HepG2 (cell line): ENCODE results near the gene MED23. TPM values are rescaled to one million over a fixed set of nuclear protein-coding genes. Genes with fewer than 3 reads are reported as not detected.

Source experiments
- HNRNPL ChIP-seq: fragments of 200-400 bp; formaldehyde crosslinking; IDR thresholded peaks from 2 replicates; pipeline ENCODE4 v1.6.1; 2017; ENCODE audit warnings: mild to moderate bottlenecking, low read depth, low read length
- NCOA2 ChIP-seq: sonication (generic); formaldehyde crosslinking; IDR thresholded peaks from 2 replicates; pipeline ENCODE4 v1.8.0; 2022; ENCODE audit warnings: inconsistent platforms
- SETDB1 ChIP-seq: sonication (generic); formaldehyde crosslinking; IDR thresholded peaks from 2 replicates; pipeline ENCODE4 v1.5.1; 2020; ENCODE audit warnings: missing genetic modification reagents, mild to moderate bottlenecking, borderline replicate concordance
- SIX1 ChIP-seq: sonication (generic); formaldehyde crosslinking; IDR thresholded peaks from 2 replicates; pipeline ENCODE4 v1.4.0; 2020; ENCODE audit warnings: missing genetic modification reagents, borderline replicate concordance
- ZNF143 ChIP-seq: sonication (generic); formaldehyde crosslinking; IDR thresholded peaks from 2 replicates; pipeline ENCODE4 v1.4.0; 2020; ENCODE audit warnings: missing genetic modification reagents
- ZNF367 ChIP-seq: sonication (generic); formaldehyde crosslinking; IDR thresholded peaks from 2 replicates; pipeline ENCODE4 v1.4.0; 2020; ENCODE audit warnings: missing genetic modification reagents, borderline replicate concordance
- ZNF792 ChIP-seq: IDR thresholded peaks from 2 replicates; pipeline ENCODE4 v1.6.1; 2016
- polyA plus RNA-seq, 8 experiments: library from polyadenylated mRNA; depleted of rRNA in 3 of 8; stranded (reverse) in 7 of 8; unstranded in 1 of 8; fragments of >200 nt; fragmentation: Illumina TruSeq in 4 of 8; extraction: Trizol in 4 of 8; gene quantifications; 2 replicates each; pipeline versions ENCODE4 v1.2.1 to v1.2.3, GENCODE V29; 2011 to 2016; ENCODE audit warnings: low read depth in 4 of 8, missing spikeins in 1 of 8, mixed read lengths in 1 of 8; ENCODE audit not compliant: insufficient read depth in 1 of 8
- total RNA-seq, 5 experiments: library from RNA; depleted of rRNA; stranded (reverse); fragments of >200 nt; fragmentation: Illumina TruSeq; extraction: Trizol; gene quantifications; 2 replicates each; pipeline ENCODE4 v1.2.3, GENCODE V29; 2016; ENCODE audit warnings: low read depth in 1 of 5
- TF ChIP-seq, protein P1 (sequence below), 2 experiments: sonication (generic) in 1 of 2; formaldehyde crosslinking in 1 of 2; IDR thresholded peaks; 2 replicates each; pipeline versions ENCODE4 v1.4.0 to v1.6.1; 2016 to 2020; ENCODE audit warnings: borderline replicate concordance in 1 of 2, low read depth in 1 of 2, mild to moderate bottlenecking in 1 of 2, missing genetic modification reagents in 1 of 2
- TF ChIP-seq, protein P2 (sequence below): sonication (generic); formaldehyde crosslinking; IDR thresholded peaks from 2 replicates; pipeline ENCODE4 v1.4.0; 2020; ENCODE audit warnings: missing genetic modification reagents
- TF ChIP-seq, protein P3 (sequence below): sonication (generic); formaldehyde crosslinking; IDR thresholded peaks from 2 replicates; pipeline ENCODE4 v1.9.0; 2021; ENCODE audit warnings: missing genetic modification reagents, mild to moderate bottlenecking, borderline replicate concordance
- TF ChIP-seq, protein P4 (sequence below), 2 experiments: fragments of 450-650 bp in 1 of 2; sonication (generic) in 1 of 2; formaldehyde crosslinking in 1 of 2; IDR thresholded peaks; 2 replicates each; pipeline versions ENCODE4 v1.6.1 to v1.8.0; 2016 to 2022; ENCODE audit warnings: antibody characterized with exemption in 1 of 2, mild to moderate bottlenecking in 1 of 2, missing genetic modification reagents in 1 of 2
- TF ChIP-seq, protein P5 (sequence below): sonication (generic); formaldehyde crosslinking; conservative IDR thresholded peaks from 2 replicates; pipeline ENCODE4 v1.8.0; 2022; ENCODE audit warnings: low read depth, missing genetic modification reagents

The MED23 gene
- total and polyA plus RNA-seq, 2 of the 13 experiments (the other 11 are each of a cell fraction or from before 2014, with no cell fraction given) = 34.9 to 50.5 TPM

DNA sequence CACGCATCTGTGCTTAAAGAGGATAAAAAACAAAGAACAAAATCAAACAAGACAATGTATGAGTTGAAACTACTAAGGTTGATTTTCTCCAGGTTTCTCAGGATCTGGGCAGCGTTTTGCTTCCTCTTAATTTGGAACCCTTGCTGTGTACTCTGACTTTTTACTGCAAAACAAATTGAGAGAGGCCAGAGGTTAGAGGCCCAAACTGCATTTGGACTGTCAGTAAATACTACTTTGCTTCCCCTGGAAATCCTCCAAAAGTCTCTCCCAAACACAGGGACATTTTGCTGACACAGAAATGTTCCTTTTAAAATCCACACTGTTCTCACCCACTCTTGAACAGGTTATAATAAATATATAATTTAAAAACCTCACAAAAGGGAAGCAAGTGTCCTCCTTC lies 53.9 kb downstream of the MED23 start (continued):
- TF ChIP-seq, protein P1, sequence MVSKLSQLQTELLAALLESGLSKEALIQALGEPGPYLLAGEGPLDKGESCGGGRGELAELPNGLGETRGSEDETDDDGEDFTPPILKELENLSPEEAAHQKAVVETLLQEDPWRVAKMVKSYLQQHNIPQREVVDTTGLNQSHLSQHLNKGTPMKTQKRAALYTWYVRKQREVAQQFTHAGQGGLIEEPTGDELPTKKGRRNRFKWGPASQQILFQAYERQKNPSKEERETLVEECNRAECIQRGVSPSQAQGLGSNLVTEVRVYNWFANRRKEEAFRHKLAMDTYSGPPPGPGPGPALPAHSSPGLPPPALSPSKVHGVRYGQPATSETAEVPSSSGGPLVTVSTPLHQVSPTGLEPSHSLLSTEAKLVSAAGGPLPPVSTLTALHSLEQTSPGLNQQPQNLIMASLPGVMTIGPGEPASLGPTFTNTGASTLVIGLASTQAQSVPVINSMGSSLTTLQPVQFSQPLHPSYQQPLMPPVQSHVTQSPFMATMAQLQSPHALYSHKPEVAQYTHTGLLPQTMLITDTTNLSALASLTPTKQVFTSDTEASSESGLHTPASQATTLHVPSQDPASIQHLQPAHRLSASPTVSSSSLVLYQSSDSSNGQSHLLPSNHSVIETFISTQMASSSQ (IDR thresholded peaks at IDR 0.05; ENCODE audit: low read depth) = peak; percentile 55; the same call in 1 of the 2 replicates
- TF ChIP-seq, protein P1 (CRISPR knock-in tag; IDR thresholded peaks at IDR 0.05; ENCODE audit: borderline replicate concordance) = no peak
- TF ChIP-seq SETDB1 (no peak), HNRNPL (no peak), ZNF143 (CRISPR knock-in tag) (no peak), ZNF367 (no peak), NCOA2 (CRISPR knock-in tag) (peak; percentile 71; the same call in 1 of the 2 replicates), SIX1 (CRISPR knock-in tag) (peak; percentile 56; the same call in 1 of the 2 replicates), ZNF792 (CRISPR knock-in tag) (peak; percentile 62; the same call in 1 of the 2 replicates)
- TF ChIP-seq, protein P2, sequence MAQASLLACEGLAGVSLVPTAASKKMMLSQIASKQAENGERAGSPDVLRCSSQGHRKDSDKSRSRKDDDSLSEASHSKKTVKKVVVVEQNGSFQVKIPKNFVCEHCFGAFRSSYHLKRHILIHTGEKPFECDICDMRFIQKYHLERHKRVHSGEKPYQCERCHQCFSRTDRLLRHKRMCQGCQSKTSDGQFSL (CRISPR knock-in tag) = no peak
- TF ChIP-seq, protein P3, sequence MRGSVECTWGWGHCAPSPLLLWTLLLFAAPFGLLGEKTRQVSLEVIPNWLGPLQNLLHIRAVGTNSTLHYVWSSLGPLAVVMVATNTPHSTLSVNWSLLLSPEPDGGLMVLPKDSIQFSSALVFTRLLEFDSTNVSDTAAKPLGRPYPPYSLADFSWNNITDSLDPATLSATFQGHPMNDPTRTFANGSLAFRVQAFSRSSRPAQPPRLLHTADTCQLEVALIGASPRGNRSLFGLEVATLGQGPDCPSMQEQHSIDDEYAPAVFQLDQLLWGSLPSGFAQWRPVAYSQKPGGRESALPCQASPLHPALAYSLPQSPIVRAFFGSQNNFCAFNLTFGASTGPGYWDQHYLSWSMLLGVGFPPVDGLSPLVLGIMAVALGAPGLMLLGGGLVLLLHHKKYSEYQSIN = no peak
- TF ChIP-seq, protein P4, sequence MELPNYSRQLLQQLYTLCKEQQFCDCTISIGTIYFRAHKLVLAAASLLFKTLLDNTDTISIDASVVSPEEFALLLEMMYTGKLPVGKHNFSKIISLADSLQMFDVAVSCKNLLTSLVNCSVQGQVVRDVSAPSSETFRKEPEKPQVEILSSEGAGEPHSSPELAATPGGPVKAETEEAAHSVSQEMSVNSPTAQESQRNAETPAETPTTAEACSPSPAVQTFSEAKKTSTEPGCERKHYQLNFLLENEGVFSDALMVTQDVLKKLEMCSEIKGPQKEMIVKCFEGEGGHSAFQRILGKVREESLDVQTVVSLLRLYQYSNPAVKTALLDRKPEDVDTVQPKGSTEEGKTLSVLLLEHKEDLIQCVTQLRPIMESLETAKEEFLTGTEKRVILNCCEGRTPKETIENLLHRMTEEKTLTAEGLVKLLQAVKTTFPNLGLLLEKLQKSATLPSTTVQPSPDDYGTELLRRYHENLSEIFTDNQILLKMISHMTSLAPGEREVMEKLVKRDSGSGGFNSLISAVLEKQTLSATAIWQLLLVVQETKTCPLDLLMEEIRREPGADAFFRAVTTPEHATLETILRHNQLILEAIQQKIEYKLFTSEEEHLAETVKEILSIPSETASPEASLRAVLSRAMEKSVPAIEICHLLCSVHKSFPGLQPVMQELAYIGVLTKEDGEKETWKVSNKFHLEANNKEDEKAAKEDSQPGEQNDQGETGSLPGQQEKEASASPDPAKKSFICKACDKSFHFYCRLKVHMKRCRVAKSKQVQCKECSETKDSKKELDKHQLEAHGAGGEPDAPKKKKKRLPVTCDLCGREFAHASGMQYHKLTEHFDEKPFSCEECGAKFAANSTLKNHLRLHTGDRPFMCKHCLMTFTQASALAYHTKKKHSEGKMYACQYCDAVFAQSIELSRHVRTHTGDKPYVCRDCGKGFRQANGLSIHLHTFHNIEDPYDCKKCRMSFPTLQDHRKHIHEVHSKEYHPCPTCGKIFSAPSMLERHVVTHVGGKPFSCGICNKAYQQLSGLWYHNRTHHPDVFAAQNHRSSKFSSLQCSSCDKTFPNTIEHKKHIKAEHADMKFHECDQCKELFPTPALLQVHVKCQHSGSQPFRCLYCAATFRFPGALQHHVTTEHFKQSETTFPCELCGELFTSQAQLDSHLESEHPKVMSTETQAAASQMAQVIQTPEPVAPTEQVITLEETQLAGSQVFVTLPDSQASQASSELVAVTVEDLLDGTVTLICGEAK (IDR thresholded peaks at IDR 0.05) = no peak
- TF ChIP-seq, protein P4 (CRISPR knock-in tag; IDR thresholded peaks at IDR 0.05) = no peak; the same call in 1 of the 2 replicates
- TF ChIP-seq, protein P5, sequence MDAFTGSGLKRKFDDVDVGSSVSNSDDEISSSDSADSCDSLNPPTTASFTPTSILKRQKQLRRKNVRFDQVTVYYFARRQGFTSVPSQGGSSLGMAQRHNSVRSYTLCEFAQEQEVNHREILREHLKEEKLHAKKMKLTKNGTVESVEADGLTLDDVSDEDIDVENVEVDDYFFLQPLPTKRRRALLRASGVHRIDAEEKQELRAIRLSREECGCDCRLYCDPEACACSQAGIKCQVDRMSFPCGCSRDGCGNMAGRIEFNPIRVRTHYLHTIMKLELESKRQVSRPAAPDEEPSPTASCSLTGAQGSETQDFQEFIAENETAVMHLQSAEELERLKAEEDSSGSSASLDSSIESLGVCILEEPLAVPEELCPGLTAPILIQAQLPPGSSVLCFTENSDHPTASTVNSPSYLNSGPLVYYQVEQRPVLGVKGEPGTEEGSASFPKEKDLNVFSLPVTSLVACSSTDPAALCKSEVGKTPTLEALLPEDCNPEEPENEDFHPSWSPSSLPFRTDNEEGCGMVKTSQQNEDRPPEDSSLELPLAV (CRISPR knock-in tag) = no peak
